HG03066 (cell line): ENCODE results near the gene PRIMPOL.
"Not testable (repeated sequence)": the region's sequence is repeated elsewhere in the genome, so short reads cannot be mapped to it uniquely, and the experiment has no call there.

Source experiments
- ATAC-seq: cut with Tn5 transposase; IDR thresholded peaks from one replicate; pipeline ENCODE4 v1.9.1; 2021; ENCODE audit warnings: low read depth; ENCODE audit not compliant: unreplicated experiment

The PRIMPOL gene

GRCh38 chr4:184699941-184700340 lies 50.4 kb downstream of the PRIMPOL start:
- ATAC-seq: no peak

- ATAC-seq: no peak
Measured at GRCh38 chr4:184702114-184702513, 52.6 kb downstream of the PRIMPOL start.

GRCh38 chr4:184705692-184706091 lies 56.2 kb downstream of the PRIMPOL start:
- no peak for ATAC-seq

- no peak for ATAC-seq
Measured at GRCh38 chr4:184706453-184706852, 56.9 kb downstream of the PRIMPOL start.

GRCh38 chr4:184712322-184712721 lies 62.8 kb downstream of the PRIMPOL start:
- ATAC-seq: no peak

GRCh38 chr4:184713887-184714286 lies 64.3 kb downstream of the PRIMPOL start:
- ATAC-seq: no peak

GRCh38 chr4:184715526-184715925 lies 66.0 kb downstream of the PRIMPOL start:
- no peak for ATAC-seq

- no peak for ATAC-seq
Measured at GRCh38 chr4:184719407-184719806, 69.9 kb downstream of the PRIMPOL start.

GRCh38 chr4:184721254-184721653 lies 71.7 kb downstream of the PRIMPOL start:
- no peak for ATAC-seq

- no peak for ATAC-seq
Measured at GRCh38 chr4:184722798-184723197, 73.3 kb downstream of the PRIMPOL start.

- no peak for ATAC-seq
Measured at GRCh38 chr4:184727430-184727829, 77.9 kb downstream of the PRIMPOL start.

- ATAC-seq: no peak
Measured at GRCh38 chr4:184728858-184729257, 79.3 kb downstream of the PRIMPOL start.

- no peak for ATAC-seq
Measured at GRCh38 chr4:184729946-184730345, 80.4 kb downstream of the PRIMPOL start.

- ATAC-seq: no peak
Measured at GRCh38 chr4:184731056-184731455, 81.5 kb downstream of the PRIMPOL start.

GRCh38 chr4:184732126-184732525 lies 82.6 kb downstream of the PRIMPOL start:
- no peak for ATAC-seq

- peak; percentile 84 for ATAC-seq
Measured at GRCh38 chr4:184733654-184734524, 84.4 kb downstream of the PRIMPOL start, which contains the start of gene CENPU. Gene CENPU (minus strand): TSS chr4:184734096. CDS start chr4:184734062, 34 bp downstream.

- no peak for ATAC-seq
Measured at GRCh38 chr4:184734758-184735157, 85.2 kb downstream of the PRIMPOL start.

- not testable (repeated sequence) for ATAC-seq
Measured at GRCh38 chr4:184739575-184739974, 90.0 kb downstream of the PRIMPOL start.

- ATAC-seq: no peak
Measured at GRCh38 chr4:184740980-184741391, 91.4 kb downstream of the PRIMPOL start.

GRCh38 chr4:184741651-184742050 lies 92.1 kb downstream of the PRIMPOL start:
- not testable (repeated sequence) for ATAC-seq

- ATAC-seq: no peak
Measured at GRCh38 chr4:184743650-184744049, 94.1 kb downstream of the PRIMPOL start.

- no peak for ATAC-seq
Measured at GRCh38 chr4:184744236-184744635, 94.7 kb downstream of the PRIMPOL start.
